Fibroblast of lung (primary cell): ENCODE data around the gene PPP1CB.

Experiments
- CTCF ChIP-seq, 2 donors: IDR thresholded peaks in 1 of 2; conservative IDR thresholded peaks in 1 of 2; 1 replicate in 1 of 2; 2 replicates in 1 of 2; pipeline ENCODE4 v1.5.1; 2011 to 2012; ENCODE audit warnings: low read length in 2 of 2, control low read depth in 1 of 2, inconsistent platforms in 1 of 2, low read depth in 1 of 2, mild to moderate bottlenecking in 1 of 2
- EZH2 ChIP-seq: IDR thresholded peaks from 2 replicates; pipeline ENCODE4 v1.5.1; 2012; ENCODE audit warnings: low read length, control low read depth, mild to moderate bottlenecking; ENCODE audit errors: missing control alignments

- TF ChIP-seq CTCF (conservative IDR thresholded peaks at IDR 0.05 in 1 of 2, IDR thresholded peaks at IDR 0.05 in 1 of 2; ENCODE audit: low read depth in 1 of 2, low read length in 2 of 2) = no peak
- no peak for TF ChIP-seq EZH2
These were observed 20.7 kb downstream of the PPP1CB start for GRCh38 chr2:28772351-28772750.
